H1 (cell line): ENCODE results near the gene LTBP3. TPM values are rescaled to one million over a fixed set of nuclear protein-coding genes. Genes with fewer than 3 reads are reported as not detected.

Experiments used
- CTCF ChIA-PET: fragments of 300-600 bp; sonication (Branson Sonifier 250); formaldehyde crosslinking; loops from one replicate; lab custom pipeline; 2021; ENCODE audit not compliant: partially characterized antibody; lab: Charles Lee
- POLR2A ChIA-PET: fragments of 300-600 bp; sonication (Branson Sonifier 250); formaldehyde crosslinking; loops from one replicate; lab custom pipeline; 2021; ENCODE audit warnings: inconsistent platforms; ENCODE audit not compliant: partially characterized antibody; lab: Charles Lee
- DNase-seq, 2 experiments: peaks; one replicate each; pipeline versions ENCODE4 v3.0.0 to v3.0.0-alpha.2; 2010 to 2022; ENCODE audit warnings: low spot score in 2 of 2, low read depth in 1 of 2, mixed read lengths in 1 of 2
- FAIRE-seq: peaks from 2 replicates; lab custom pipeline; 2011; peaks lifted over from hg19 to GRCh38; lab: Jason Lieb, UNC
- H2AFZ ChIP-seq: 2 replicates; pipeline ENCODE4 v1.8.1; 2012; ENCODE audit warnings: low read length, inconsistent platforms
- H2AK5ac ChIP-seq: 2 replicates; pipeline ENCODE4 v1.6.1; 2013; ENCODE audit warnings: low read depth, low read length
- H2BK120ac ChIP-seq: replicated peaks from 2 replicates; pipeline ENCODE3; 2013; ENCODE audit warnings: low read depth, low read length, inconsistent platforms
- H2BK12ac ChIP-seq: 2 replicates; pipeline ENCODE4 v1.6.1; 2013; ENCODE audit warnings: low read depth, low read length
- H2BK15ac ChIP-seq: 2 replicates; pipeline ENCODE4 v1.6.1; 2013; ENCODE audit warnings: low read length
- H2BK20ac ChIP-seq: 2 replicates; pipeline ENCODE4 v1.6.1; 2013; ENCODE audit warnings: low read length
- H2BK5ac ChIP-seq: 2 replicates; pipeline ENCODE4 v1.6.1; 2013; ENCODE audit warnings: low read depth, low read length
- H3K14ac ChIP-seq: 2 replicates; pipeline ENCODE4 v1.6.1; 2013; ENCODE audit warnings: inconsistent platforms; ENCODE audit not compliant: insufficient read length
- H3K18ac ChIP-seq: 2 replicates; pipeline ENCODE4 v1.6.1; 2013; ENCODE audit warnings: low read length; ENCODE audit errors: extremely low read depth
- H3K23ac ChIP-seq: 2 replicates; pipeline ENCODE4 v1.6.1; 2013; ENCODE audit warnings: inconsistent platforms; ENCODE audit not compliant: insufficient read length
- H3K23me2 ChIP-seq: 2 replicates; pipeline ENCODE4 v1.6.1; 2013; ENCODE audit warnings: low read depth, low read length
- H3K27ac ChIP-seq: 2 replicates; pipeline ENCODE4 v1.6.1; 2011; ENCODE audit warnings: low read depth, low read length, inconsistent platforms
- H3K27me3 ChIP-seq, 4 experiments: replicated peaks in 1 of 4; 1 replicate in 1 of 4; 2 replicates in 3 of 4; pipeline versions ENCODE4 v1.6.1 to v1.8.1; 2011 to 2013; ENCODE audit warnings: low read length in 3 of 4, mild to moderate bottlenecking in 3 of 4, inconsistent platforms in 2 of 4, mixed read lengths in 2 of 4, moderate library complexity in 1 of 4; ENCODE audit not compliant: control insufficient read depth in 3 of 4, insufficient read depth in 3 of 4; ENCODE audit errors: extremely low read depth in 1 of 4
- H3K36me3 ChIP-seq, 4 experiments: 2 replicates each; pipeline versions ENCODE4 v1.6.1 to v1.8.1; 2011 to 2013; ENCODE audit warnings: mild to moderate bottlenecking in 4 of 4, low read length in 3 of 4, moderate library complexity in 2 of 4, control low read depth in 1 of 4, inconsistent platforms in 1 of 4; ENCODE audit not compliant: insufficient read depth in 4 of 4, control insufficient read depth in 2 of 4
- H3K4ac ChIP-seq: replicated peaks from 2 replicates; pipeline ENCODE3; 2013; ENCODE audit warnings: low read length, low read depth, mixed read lengths, inconsistent platforms; ENCODE audit not compliant: insufficient read length
- H3K4me1 ChIP-seq, 4 experiments: replicated peaks in 1 of 4; 1 replicate in 1 of 4; 2 replicates in 3 of 4; pipeline versions ENCODE4 v1.6.1 to v1.8.1; 2011 to 2013; ENCODE audit warnings: low read length in 3 of 4, inconsistent platforms in 2 of 4, mixed read lengths in 1 of 4; ENCODE audit not compliant: insufficient read depth in 4 of 4, control insufficient read depth in 3 of 4
- H3K4me2 ChIP-seq, 2 experiments: 2 replicates each; pipeline versions ENCODE4 v1.6.1 to v1.8.1; 2011 to 2013; ENCODE audit warnings: low read depth in 2 of 2, low read length in 2 of 2, control low read depth in 1 of 2, inconsistent platforms in 1 of 2, mild to moderate bottlenecking in 1 of 2; ENCODE audit not compliant: insufficient read depth in 1 of 2
- H3K4me3 ChIP-seq, 4 experiments: fragments of 200-600, 300-600 bp in 1 of 4; sonication (generic), shearing (Covaris generic), sonication (Bioruptor Twin) in 1 of 4; 2 replicates each; pipeline versions ENCODE4 v1.5.1 to v1.8.1; 2011 to 2016; ENCODE audit warnings: low read length in 4 of 4, low read depth in 3 of 4, control low read depth in 2 of 4, inconsistent platforms in 2 of 4, mild to moderate bottlenecking in 2 of 4, mixed read lengths in 1 of 4, moderate library complexity in 1 of 4; ENCODE audit not compliant: insufficient read depth in 2 of 4; ENCODE audit errors: extremely low read depth in 1 of 4
- H3K56ac ChIP-seq: replicated peaks from 2 replicates; pipeline ENCODE3; 2013; ENCODE audit warnings: low read depth, mild to moderate bottlenecking, mixed read lengths, low read length, inconsistent platforms; ENCODE audit not compliant: insufficient read length
- H3K79me1 ChIP-seq: 2 replicates; pipeline ENCODE4 v1.6.1; 2013; ENCODE audit warnings: low read depth, low read length, control low read depth
- H3K79me2 ChIP-seq, 2 experiments: 2 replicates each; pipeline versions ENCODE4 v1.6.1 to v1.8.1; 2012 to 2013; ENCODE audit warnings: low read length in 2 of 2, mild to moderate bottlenecking in 2 of 2, inconsistent platforms in 1 of 2; ENCODE audit not compliant: insufficient read depth in 2 of 2, control insufficient read depth in 1 of 2
- H3K9ac ChIP-seq, 4 experiments: replicated peaks in 1 of 4; 1 replicate in 1 of 4; 2 replicates in 3 of 4; pipeline versions ENCODE4 v1.6.1 to v1.8.1; 2011 to 2013; ENCODE audit warnings: low read depth in 3 of 4, low read length in 3 of 4, control low read depth in 2 of 4, mild to moderate bottlenecking in 2 of 4, moderate library complexity in 2 of 4, inconsistent platforms in 1 of 4; ENCODE audit errors: extremely low read depth in 1 of 4
- H3K9me3 ChIP-seq, 2 experiments: 2 replicates each; pipeline versions ENCODE4 v1.6.1 to v1.8.1; 2012 to 2013; ENCODE audit warnings: mild to moderate bottlenecking in 2 of 2, moderate library complexity in 2 of 2, control low read depth in 1 of 2, inconsistent platforms in 1 of 2, low read depth in 1 of 2, low read length in 1 of 2, mixed read lengths in 1 of 2; ENCODE audit not compliant: insufficient read depth in 2 of 2
- H4K20me1 ChIP-seq, 2 experiments: replicated peaks in 1 of 2; 2 replicates each; pipeline versions ENCODE3 to v1.8.1; 2011 to 2013; ENCODE audit warnings: inconsistent platforms in 2 of 2, low read length in 2 of 2, mild to moderate bottlenecking in 1 of 2; ENCODE audit not compliant: insufficient read depth in 2 of 2, control insufficient read depth in 1 of 2
- H4K5ac ChIP-seq: 2 replicates; pipeline ENCODE4 v1.6.1; 2013; ENCODE audit warnings: low read length, low read depth, mixed read lengths, inconsistent platforms; ENCODE audit not compliant: insufficient read length
- H4K8ac ChIP-seq: 2 replicates; pipeline ENCODE4 v1.8.0; 2013; ENCODE audit warnings: mild to moderate bottlenecking, moderate library complexity, low read length, inconsistent platforms; ENCODE audit not compliant: insufficient read depth; ENCODE audit errors: extremely low read depth
- H4K91ac ChIP-seq: replicated peaks from 2 replicates; pipeline ENCODE3; 2013; ENCODE audit warnings: low read length, mixed read lengths, inconsistent platforms; ENCODE audit not compliant: insufficient read length
- RFX5 ChIP-seq: IDR thresholded peaks from 2 replicates; pipeline ENCODE4 v1.6.1; 2011; ENCODE audit warnings: low read depth, low read length, improper control_type of control experiment, borderline replicate concordance
- ZNF274 ChIP-seq: IDR thresholded peaks from 2 replicates; pipeline ENCODE4 v1.7.0; 2012; ENCODE audit warnings: low read length, borderline replicate concordance; ENCODE audit errors: extremely low read depth
- WGBS, 2 experiments: shearing (Covaris generic) in 1 of 2; methylation state at CpG; one replicate each; pipeline versions ENCODE4 v1.1.6 to v1.1.7; 2013 to 2015; ENCODE audit warnings: low lambda C conversion rate in 2 of 2, mixed read lengths in 2 of 2, inconsistent platforms in 1 of 2, low coverage in 1 of 2, missing lambda C conversion rate in 1 of 2; ENCODE audit not compliant: insufficient replicate concordance in 2 of 2, insufficient coverage in 1 of 2, insufficient read length in 1 of 2; ENCODE audit errors: extremely low coverage in 1 of 2, missing lambda C conversion rate in 1 of 2; 5-methylcytosine and 5-hydroxymethylcytosine counted together
- polyA plus RNA-seq, 7 experiments: library from polyadenylated mRNA; depleted of rRNA in 3 of 7; stranded (reverse) in 5 of 7; unstranded in 2 of 7; fragments of >200 nt in 5 of 7; fragments of 200-250 nt in 2 of 7; gene quantifications; 1 replicate in 5 of 7; 2 replicates in 1 of 7; 4 replicates in 1 of 7; pipeline versions ENCODE4 v1.2.1 to v1.2.3, GENCODE V29; 2011 to 2013; ENCODE audit warnings: missing spikeins in 2 of 7, mixed read lengths in 2 of 7
- total RNA-seq: library from RNA; stranded (reverse); fragmentation: NEBNext Ultra II Directional; extraction: Animal tissue kit (Norgen Biotek cat#: 25700); gene quantifications from 2 replicates; pipeline ENCODE4 v1.2.1, GENCODE V29; 2021

The LTBP3 gene
- total and polyA plus RNA-seq, 2 of the 8 experiments (the other 6 are each of a cell fraction or from before 2014, with no cell fraction given), result 12.8 to 17.8 TPM

GRCh38 chr11:65532388-65533064 is 25.6 kb downstream of the LTBP3 start:
- H3K23ac ChIP-seq, result no peak overlapping the region
- H4K5ac ChIP-seq, result no peak overlapping the region
- H3K4ac ChIP-seq, result no peak overlapping the region
- H4K20me1 ChIP-seq, result peaks cover 0 to 18% of the 10 kb centered on the region in 2 experiments
- CTCF ChIA-PET, result interaction anchor here (3.3 to 6.1 kb wide), 2 partner anchors 9 to 39 kb away, joined by 15 to 31 read pairs; partner anchors contain the start of genes FAM89B and ZNRD2
- no peak overlapping the region for H3K14ac ChIP-seq
- no peak overlapping the region for H2BK12ac ChIP-seq
- no peaks in the 10 kb centered on the region for H3K9me3 ChIP-seq
- no peaks in the 10 kb centered on the region for H3K23me2 ChIP-seq
- H2AK5ac ChIP-seq, result no peak overlapping the region
- H3K4me2 ChIP-seq, result no peak overlapping the region; a peak in 1 of 4 replicates
- WGBS, 2 experiments, result 93% methylated on average over 14 of the region's 15 CpGs; no CpG with 5 or more reads in 1 of the 2 experiments
- no peak overlapping the region for H3K9ac ChIP-seq
- H3K56ac ChIP-seq, result no peak overlapping the region
- H2BK120ac ChIP-seq, result no peak overlapping the region
- no peak for FAIRE-seq
- no peak overlapping the region for H2AFZ ChIP-seq
- peaks cover 2 to 20% (median 17%) of the 10 kb centered on the region in 4 experiments for H3K36me3 ChIP-seq
- H2BK20ac ChIP-seq, result no peak overlapping the region
- no peak overlapping the region for H4K8ac ChIP-seq
- TF ChIP-seq RFX5, result no peak
- TF ChIP-seq ZNF274, result no peak
- H2BK5ac ChIP-seq, result no peak overlapping the region
- no peaks in the 10 kb centered on the region for H3K27me3 ChIP-seq
- no peak for DNase-seq
- POLR2A ChIA-PET, result interaction anchor here (0.9 to 1.6 kb wide), 3 partner anchors 23 to 35 kb away, joined by 3 to 4 read pairs (median 4); no protein-coding TSS in a partner anchor
- H2BK15ac ChIP-seq, result no peak overlapping the region
- no peak overlapping the region for H4K91ac ChIP-seq
- H3K79me2 ChIP-seq, result no peaks in the 10 kb centered on the region
- H3K4me3 ChIP-seq, result no peak overlapping the region
- H3K18ac ChIP-seq, result no peak overlapping the region
- no peak overlapping the region for H3K27ac ChIP-seq
- no peaks in the 10 kb centered on the region for H3K4me1 ChIP-seq
- no peaks in the 10 kb centered on the region; the same call in 1 of the 2 replicates for H3K79me1 ChIP-seq
